GM19351 (cell line): ENCODE results near the gene LRP1-AS.

ENCODE experiments used
- ATAC-seq: cut with Tn5 transposase; IDR thresholded peaks from one replicate; pipeline ENCODE4 v1.9.1; 2021; ENCODE audit warnings: mild to moderate bottlenecking, moderate library complexity; ENCODE audit not compliant: unreplicated experiment

The LRP1-AS gene

GRCh38 chr12:57160741-57161140 is 13.3 kb upstream of the LRP1-AS start:
- ATAC-seq, result no peak

GRCh38 chr12:57160040-57160439 is 12.6 kb upstream of the LRP1-AS start:
- no peak for ATAC-seq

- ATAC-seq, result no peak
Measured at GRCh38 chr12:57159311-57159710, 11.9 kb upstream of the LRP1-AS start.

- ATAC-seq, result no peak
Measured at GRCh38 chr12:57158665-57159064, 11.2 kb upstream of the LRP1-AS start.

- ATAC-seq, result no peak
Measured at GRCh38 chr12:57158186-57158585, 10.8 kb upstream of the LRP1-AS start.

- no peak for ATAC-seq
Measured at GRCh38 chr12:57157588-57158173, 10.3 kb upstream of the LRP1-AS start.

- ATAC-seq, result no peak
Measured at GRCh38 chr12:57156701-57157403, 9.4 kb upstream of the LRP1-AS start.

GRCh38 chr12:57154804-57155434 is 7.5 kb upstream of the LRP1-AS start:
- no peak for ATAC-seq

- ATAC-seq, result no peak
Measured at GRCh38 chr12:57154076-57154475, 6.7 kb upstream of the LRP1-AS start.

GRCh38 chr12:57153415-57153997 is 6.1 kb upstream of the LRP1-AS start:
- ATAC-seq, result no peak

GRCh38 chr12:57152639-57153038 is 5.2 kb upstream of the LRP1-AS start:
- no peak for ATAC-seq

GRCh38 chr12:57151741-57152630 is 4.6 kb upstream of the LRP1-AS start:
- ATAC-seq, result no peak

- ATAC-seq, result no peak
Measured at GRCh38 chr12:57150400-57151000, 3.1 kb upstream of the LRP1-AS start.

GRCh38 chr12:57149245-57149900 is 2.0 kb upstream of the LRP1-AS start:
- ATAC-seq, result no peak

- ATAC-seq, result no peak
Measured at GRCh38 chr12:57148469-57149244, 1.2 kb upstream of the LRP1-AS start.

GRCh38 chr12:57146092-57146491 is 1.3 kb downstream of the LRP1-AS start:
- no peak for ATAC-seq

GRCh38 chr12:57145460-57146059 is 1.9 kb downstream of the LRP1-AS start:
- ATAC-seq, result no peak

- ATAC-seq, result no peak
Measured at GRCh38 chr12:57143454-57143853, 4.0 kb downstream of the LRP1-AS start.

GRCh38 chr12:57142727-57143126 is 4.7 kb downstream of the LRP1-AS start:
- no peak for ATAC-seq
